NT2/D1 (cell line): ENCODE measurements around the gene DBX1.

Experiments used
- DNase-seq: peaks from one replicate; pipeline ENCODE4 v3.0.0-alpha.2; 2011; ENCODE audit warnings: low read depth, low spot score
- H3K27me3 ChIP-seq: 2 replicates; pipeline ENCODE4 v1.6.0; 2011; ENCODE audit warnings: mild to moderate bottlenecking; ENCODE audit not compliant: insufficient read length, insufficient read depth
- H3K36me3 ChIP-seq: 2 replicates; pipeline ENCODE4 v1.6.1; 2011; ENCODE audit warnings: mild to moderate bottlenecking, low read length, mixed read lengths; ENCODE audit not compliant: insufficient read depth, insufficient read length
- H3K4me1 ChIP-seq: 2 replicates; pipeline ENCODE4 v1.5.1; 2011; ENCODE audit not compliant: insufficient read depth, insufficient read length
- H3K4me3 ChIP-seq: 2 replicates; pipeline ENCODE4 v1.5.1; 2011; ENCODE audit warnings: low read depth; ENCODE audit not compliant: insufficient read length
- H3K9ac ChIP-seq: 2 replicates; pipeline ENCODE4 v1.6.0; 2011; ENCODE audit warnings: low read depth; ENCODE audit not compliant: insufficient read length
- H3K9me3 ChIP-seq: 2 replicates; pipeline ENCODE4 v1.5.1; 2011; ENCODE audit warnings: mild to moderate bottlenecking, low read length; ENCODE audit not compliant: insufficient read depth
- SUZ12 ChIP-seq: IDR thresholded peaks from 2 replicates; pipeline ENCODE4 v1.6.1; 2011; ENCODE audit not compliant: insufficient read length, insufficient read depth; ENCODE audit errors: extremely low read depth
- YY1 ChIP-seq: IDR thresholded peaks from 2 replicates; pipeline ENCODE4 v1.6.1; 2011; ENCODE audit not compliant: insufficient read length, insufficient read depth
- ZNF274 ChIP-seq: IDR thresholded peaks from 2 replicates; pipeline ENCODE4 v1.6.1; 2011; ENCODE audit warnings: mild to moderate bottlenecking, low read depth, low read length

Gene DBX1

DNA sequence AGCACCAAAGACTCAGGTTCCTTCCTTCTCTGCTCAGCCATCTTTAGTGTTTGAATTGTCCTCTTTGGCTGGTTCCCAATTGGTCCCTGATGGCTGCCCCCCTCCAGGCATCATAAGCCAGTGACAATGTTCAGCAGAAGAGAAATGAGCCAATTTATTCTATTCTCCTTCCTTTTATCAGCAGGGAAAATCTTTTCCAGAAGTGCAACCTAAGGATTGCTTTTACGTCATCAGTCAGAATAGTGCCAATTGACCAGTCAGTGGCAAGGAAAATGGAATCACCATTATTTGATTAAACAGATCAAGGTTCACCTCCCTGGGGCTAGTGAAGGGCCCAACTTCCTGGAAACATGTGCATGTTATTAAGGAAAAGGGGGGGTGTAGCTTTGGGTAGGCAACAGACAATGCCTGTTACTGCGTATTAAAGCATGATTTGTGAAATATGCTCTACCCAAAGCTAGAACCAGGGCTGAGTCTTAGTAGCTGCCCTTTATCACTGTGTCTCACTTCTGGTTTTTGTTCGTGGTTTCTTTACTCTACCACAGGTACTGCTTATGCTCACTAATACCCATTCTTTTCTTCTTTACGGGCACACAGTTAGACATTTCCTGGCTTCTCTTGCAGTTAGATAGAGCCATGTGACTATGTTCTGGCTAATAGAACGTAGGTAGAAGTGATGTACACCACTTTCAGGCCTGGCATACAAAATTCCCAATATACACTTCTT is 12.6 kb upstream of the DBX1 start:
- TF ChIP-seq ZNF274 (no peak), SUZ12 (no peak), YY1 (no peak)
- no peak for DNase-seq
- Histone ChIP-seq H3K36me3 (no peaks in the 10 kb centered on the region), H3K9ac (no peak overlapping the region), H3K9me3 (no peaks in the 10 kb centered on the region), H3K4me1 (no peaks in the 10 kb centered on the region), H3K4me3 (no peak overlapping the region), H3K27me3 (no peaks in the 10 kb centered on the region)

DNA sequence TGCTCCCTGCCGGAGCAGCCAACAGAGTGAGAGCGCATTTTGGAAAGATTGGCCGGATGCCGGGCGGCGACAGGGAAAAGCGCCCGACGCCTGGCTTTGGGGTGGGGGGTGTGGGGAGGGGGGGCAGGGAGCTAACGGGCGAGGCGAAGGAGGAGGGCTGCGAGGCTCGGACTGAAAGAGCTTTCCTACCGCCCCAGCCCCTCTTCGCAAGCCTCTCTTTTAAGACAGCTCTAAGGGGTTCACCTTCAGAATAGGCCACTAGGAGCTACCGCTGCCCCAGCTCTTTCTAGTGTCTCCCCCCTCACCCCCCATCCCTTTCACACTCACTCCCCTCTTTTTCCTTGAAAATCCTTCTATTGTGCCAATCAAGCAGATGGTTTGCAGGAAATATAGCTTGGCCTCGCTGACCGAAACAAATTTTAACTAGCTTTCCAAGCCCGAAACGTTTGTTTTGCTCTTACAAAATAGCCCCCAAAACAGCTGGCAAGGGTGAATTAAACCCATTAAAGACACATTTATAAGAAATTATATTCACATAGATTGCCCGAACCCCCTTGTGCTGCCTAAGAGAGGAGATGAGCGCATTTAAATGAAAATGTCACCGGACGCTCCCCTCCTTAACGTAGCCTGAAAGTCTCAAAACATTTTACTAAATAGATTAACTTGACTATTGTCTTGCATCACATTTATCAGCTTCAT is 3.7 kb upstream of the DBX1 start:
- Histone ChIP-seq H3K4me3 (peak overlapping the region; percentile 41), H3K27me3 (peaks cover 76% of the 10 kb centered on the region), H3K36me3 (no peaks in the 10 kb centered on the region), H3K9me3 (no peaks in the 10 kb centered on the region), H3K9ac (no peak overlapping the region), H3K4me1 (peaks cover 6% of the 10 kb centered on the region)
- no peak for DNase-seq
- no peak for TF ChIP-seq YY1
- TF ChIP-seq ZNF274 = no peak
- TF ChIP-seq SUZ12 = no peak

DNA sequence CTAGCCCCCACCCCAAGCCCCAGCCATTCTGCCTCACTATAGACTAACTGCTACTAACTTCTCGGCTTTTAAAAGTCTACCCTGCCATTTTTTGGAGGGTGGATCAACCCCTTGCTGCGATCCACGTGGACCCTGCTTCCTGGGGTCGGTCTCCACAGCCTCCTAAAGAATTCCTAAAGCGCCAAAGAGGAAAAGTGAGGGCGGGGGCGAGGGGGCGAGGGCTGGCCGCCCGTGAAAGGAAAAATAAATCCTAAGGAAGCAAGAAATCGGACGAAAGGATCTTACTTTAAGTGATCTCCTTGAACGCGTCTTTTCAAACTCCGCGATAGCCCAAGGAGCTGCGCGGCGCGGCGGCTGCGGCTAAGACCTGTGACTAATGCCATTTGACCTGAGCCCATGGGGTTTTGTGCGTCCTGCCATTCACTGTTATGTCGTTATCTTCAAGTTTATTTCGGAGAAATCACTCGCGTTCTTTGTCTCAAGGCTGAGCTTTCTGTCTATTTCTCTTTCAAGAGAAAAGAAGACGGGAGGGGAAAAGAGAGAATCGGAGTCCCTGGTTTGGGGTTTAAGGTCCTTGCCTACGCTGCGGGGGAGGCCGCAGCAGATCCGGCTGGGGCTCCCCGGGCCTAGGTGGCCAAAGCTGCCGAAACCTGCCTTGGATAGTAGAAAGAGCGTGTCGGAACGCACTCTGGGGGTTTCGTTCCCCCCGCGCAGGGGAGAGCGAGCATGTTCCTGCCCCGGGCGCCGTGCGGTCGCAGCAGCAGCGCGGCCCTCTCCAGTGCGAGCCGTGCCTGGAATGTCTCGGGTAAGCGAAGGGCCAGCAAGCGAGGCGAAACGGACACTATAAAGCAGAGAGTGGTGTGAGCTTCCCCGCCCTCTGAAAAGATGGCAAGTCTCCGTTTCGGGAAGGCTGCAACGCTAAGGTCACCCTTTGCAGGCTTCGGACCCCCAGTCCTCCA is 2.8 kb upstream of the DBX1 start:
- no peak for TF ChIP-seq YY1

DNA sequence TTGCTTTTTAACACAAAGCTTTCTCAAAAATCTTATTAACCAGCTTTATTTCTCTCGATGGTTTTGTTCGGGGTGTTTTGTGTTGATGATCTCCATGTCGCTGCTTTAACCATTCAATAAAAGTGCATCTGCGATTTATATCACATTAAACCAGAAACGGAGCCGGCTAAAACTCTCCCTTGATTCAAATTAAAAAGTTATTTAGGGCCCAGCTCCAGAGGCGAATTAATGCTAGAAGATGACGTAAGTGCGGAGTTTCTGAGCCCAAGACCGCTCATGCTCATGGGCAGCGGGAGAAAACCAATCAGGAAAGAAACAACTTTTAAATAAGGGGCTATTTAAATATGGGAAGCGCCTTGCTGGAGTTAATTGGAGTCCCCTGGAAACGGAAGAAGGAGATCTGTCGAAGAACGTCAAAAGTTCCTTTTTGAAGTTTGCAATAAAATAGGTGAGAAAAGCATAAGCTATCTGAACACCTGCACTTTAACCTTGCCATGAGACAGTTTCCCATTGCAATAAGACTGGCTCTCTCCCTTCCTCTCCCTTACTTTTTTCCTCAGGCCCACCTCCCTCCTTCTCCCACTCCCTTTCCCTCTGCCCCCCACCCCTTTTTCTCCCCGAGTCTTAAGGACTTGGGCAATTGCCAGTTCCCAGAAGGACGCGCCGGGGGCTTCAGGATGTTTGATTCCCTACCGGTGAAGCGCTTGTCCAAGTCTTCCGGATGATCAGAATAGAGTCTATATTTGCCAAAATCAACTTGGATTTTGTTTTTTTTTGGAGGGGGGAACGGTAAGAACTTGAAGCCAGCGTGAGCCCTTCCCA is 1.9 kb upstream of the DBX1 start:
- no peaks in the 10 kb centered on the region for H3K9me3 ChIP-seq
- DNase-seq = no peak
- no peak for TF ChIP-seq SUZ12
- TF ChIP-seq ZNF274 = no peak
- TF ChIP-seq YY1 = no peak
- H3K27me3 ChIP-seq = peaks cover 93% of the 10 kb centered on the region
- no peak overlapping the region for H3K4me3 ChIP-seq
- no peak overlapping the region for H3K9ac ChIP-seq
- H3K4me1 ChIP-seq = peaks cover 4% of the 10 kb centered on the region
- H3K36me3 ChIP-seq = no peaks in the 10 kb centered on the region

More for the DNA sequence above, 2.8 kb upstream of the DBX1 start:
- Histone ChIP-seq H3K9me3 (no peaks in the 10 kb centered on the region), H3K4me1 (peaks cover 6% of the 10 kb centered on the region), H3K36me3 (no peaks in the 10 kb centered on the region), H3K27me3 (peaks cover 84% of the 10 kb centered on the region), H3K4me3 (peak overlapping the region; percentile 41), H3K9ac (peak overlapping the region; percentile 50)
- no peak for DNase-seq

DNA sequence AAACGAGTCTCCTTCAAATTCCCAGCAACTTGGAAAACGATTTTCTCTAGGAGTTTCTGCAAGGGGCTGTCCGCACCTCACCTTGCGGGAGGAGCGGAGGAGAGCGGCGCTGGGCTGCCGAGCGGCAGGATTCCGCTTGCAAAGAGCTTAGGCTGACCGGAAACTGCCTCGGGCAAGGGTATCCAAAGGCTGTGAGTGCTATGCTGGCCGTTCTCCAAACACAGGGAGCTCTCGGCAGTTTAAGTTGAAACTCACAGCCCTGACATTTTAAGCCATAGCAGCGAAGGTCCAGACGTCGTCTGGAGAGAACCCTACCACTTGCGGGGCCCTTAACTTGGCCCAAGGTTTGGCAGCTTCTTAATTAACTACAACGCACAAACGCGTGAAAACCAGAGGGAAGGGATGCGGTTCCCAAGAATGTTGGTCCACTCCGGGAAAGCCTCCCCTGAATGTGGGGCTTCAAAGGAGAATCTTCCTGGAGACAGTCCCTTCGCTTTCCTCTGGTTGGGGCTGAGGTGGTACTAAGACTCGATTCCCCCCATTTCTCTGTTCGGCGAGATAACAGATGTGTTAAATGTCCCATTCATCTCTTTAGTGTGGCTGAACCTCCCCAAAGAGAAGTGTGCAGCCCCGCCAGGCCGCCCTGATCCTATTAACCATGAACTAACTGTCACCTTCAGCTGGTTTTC is 1.1 kb upstream of the DBX1 start:
- no peaks in the 10 kb centered on the region for H3K9me3 ChIP-seq
- H3K36me3 ChIP-seq = no peaks in the 10 kb centered on the region
- no peak for TF ChIP-seq SUZ12
- TF ChIP-seq YY1 = no peak
- TF ChIP-seq ZNF274 = no peak
- H3K4me3 ChIP-seq = no peak overlapping the region
- DNase-seq = peak; percentile 56
- no peak overlapping the region for H3K9ac ChIP-seq
- peaks cover 4% of the 10 kb centered on the region for H3K4me1 ChIP-seq
- H3K27me3 ChIP-seq = peaks cover 96% of the 10 kb centered on the region
